ENCODE results near the gene SLC2A6. TPM values are rescaled to one million over a fixed set of nuclear protein-coding genes. Genes with fewer than 3 reads are reported as not detected.

Gene SLC2A6
- total RNA-seq, 1 donor: 25.3 TPM

DNA sequence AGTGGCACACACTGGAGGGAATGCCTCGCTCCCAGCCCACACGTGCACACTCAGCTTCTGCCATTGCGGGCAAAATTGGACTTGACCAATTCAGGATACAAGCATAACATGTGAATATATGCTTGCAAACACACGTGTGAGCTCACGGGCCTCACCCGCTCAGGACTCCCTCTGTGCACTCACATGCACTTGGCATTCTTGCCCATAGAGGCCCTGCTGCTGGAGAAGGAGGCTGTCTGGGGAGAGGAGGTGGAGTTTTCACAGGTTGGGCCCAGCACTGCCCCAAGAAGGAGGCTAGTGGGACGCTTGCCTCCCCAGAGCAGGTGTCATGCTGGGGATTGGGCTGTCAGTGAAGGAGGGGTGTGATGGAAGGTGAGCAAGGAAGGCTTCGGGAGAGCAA lies 44.2 kb upstream of the SLC2A6 start:
- DNase-seq (ENCODE audit: insufficient read length, low spot score, missing footprints): peak; percentile 22
- Histone ChIP-seq H3K4me3 (ENCODE audit: insufficient read depth, low read length) (no peak overlapping the region), H3K4me2 (ENCODE audit: insufficient read depth, low read length) (no peak overlapping the region), H3K27me3 (ENCODE audit: insufficient read depth, low read length) (peaks cover 41% of the 10 kb centered on the region), H3K27ac (ENCODE audit: low read depth, low read length) (no peak overlapping the region), H2AFZ (ENCODE audit: low read length) (no peak overlapping the region), H3K9me3 (ENCODE audit: low read depth, low read length) (no peaks in the 10 kb centered on the region), H4K20me1 (ENCODE audit: insufficient read depth, low read length) (no peaks in the 10 kb centered on the region), H3K79me2 (ENCODE audit: insufficient read depth, low read length) (no peaks in the 10 kb centered on the region), H3K4me1 (ENCODE audit: insufficient read depth, low read length) (no peaks in the 10 kb centered on the region), H3K36me3 (ENCODE audit: insufficient read depth, low read length) (no peaks in the 10 kb centered on the region)
- TF ChIP-seq, protein P1, sequence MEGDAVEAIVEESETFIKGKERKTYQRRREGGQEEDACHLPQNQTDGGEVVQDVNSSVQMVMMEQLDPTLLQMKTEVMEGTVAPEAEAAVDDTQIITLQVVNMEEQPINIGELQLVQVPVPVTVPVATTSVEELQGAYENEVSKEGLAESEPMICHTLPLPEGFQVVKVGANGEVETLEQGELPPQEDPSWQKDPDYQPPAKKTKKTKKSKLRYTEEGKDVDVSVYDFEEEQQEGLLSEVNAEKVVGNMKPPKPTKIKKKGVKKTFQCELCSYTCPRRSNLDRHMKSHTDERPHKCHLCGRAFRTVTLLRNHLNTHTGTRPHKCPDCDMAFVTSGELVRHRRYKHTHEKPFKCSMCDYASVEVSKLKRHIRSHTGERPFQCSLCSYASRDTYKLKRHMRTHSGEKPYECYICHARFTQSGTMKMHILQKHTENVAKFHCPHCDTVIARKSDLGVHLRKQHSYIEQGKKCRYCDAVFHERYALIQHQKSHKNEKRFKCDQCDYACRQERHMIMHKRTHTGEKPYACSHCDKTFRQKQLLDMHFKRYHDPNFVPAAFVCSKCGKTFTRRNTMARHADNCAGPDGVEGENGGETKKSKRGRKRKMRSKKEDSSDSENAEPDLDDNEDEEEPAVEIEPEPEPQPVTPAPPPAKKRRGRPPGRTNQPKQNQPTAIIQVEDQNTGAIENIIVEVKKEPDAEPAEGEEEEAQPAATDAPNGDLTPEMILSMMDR (IDR thresholded peaks at IDR 0.05; ENCODE audit: extremely low read depth, low read depth, low read length): no peak

DNA sequence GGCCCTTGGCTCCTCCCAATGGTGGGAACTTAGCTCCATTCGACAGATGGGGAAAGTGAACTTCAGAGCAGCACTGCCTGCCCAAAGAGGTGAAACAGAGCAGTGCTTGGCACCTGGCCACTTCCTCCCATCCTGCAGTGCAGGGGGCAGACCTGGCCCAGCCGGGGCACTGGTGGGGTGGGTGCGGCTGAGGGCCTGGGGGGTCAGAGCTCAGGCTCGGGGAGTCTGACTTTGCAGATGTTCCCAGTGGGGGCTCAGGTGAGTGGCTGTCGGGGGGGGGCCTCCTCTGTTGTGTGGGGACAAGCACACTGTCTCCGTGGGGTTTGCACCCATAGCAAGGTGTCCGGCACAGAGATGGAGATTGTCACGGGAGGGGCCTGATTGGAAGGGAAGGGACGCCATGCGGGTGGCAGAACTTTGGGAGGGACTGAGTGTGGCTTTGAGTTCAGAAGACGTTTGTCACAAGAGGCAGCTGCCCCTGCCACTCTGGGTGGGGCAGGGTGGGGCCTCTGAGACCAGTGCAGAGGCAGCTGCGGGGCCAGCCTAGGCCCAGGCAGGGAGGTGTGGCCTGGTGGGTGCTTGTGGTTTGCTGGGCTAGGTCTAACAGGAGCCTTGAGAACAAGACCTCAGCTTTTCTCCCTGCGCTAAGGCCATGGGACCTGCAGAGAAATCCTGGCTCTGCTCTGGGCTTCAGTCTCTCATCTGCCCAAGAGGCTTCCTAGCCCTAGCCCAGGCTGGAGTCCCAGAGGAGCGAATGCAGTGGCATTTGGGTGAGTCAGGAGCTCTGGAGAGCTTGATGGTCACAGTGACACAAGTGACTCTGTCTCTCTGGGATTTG lies 43.4 kb upstream of the SLC2A6 start:
- H3K9me3 ChIP-seq (ENCODE audit: low read depth, low read length): no peaks in the 10 kb centered on the region
- peaks cover 33% of the 10 kb centered on the region for H3K27me3 ChIP-seq (ENCODE audit: insufficient read depth, low read length)
- no peak overlapping the region for H3K27ac ChIP-seq (ENCODE audit: low read depth, low read length)
- no peak overlapping the region for H3K4me3 ChIP-seq (ENCODE audit: insufficient read depth, low read length)
- H3K36me3 ChIP-seq (ENCODE audit: insufficient read depth, low read length): no peaks in the 10 kb centered on the region
- H3K79me2 ChIP-seq (ENCODE audit: insufficient read depth, low read length): no peaks in the 10 kb centered on the region
- no peaks in the 10 kb centered on the region for H4K20me1 ChIP-seq (ENCODE audit: insufficient read depth, low read length)
- peak; percentile 19 for DNase-seq (ENCODE audit: insufficient read length, low spot score, missing footprints)
- TF ChIP-seq, protein P1 (IDR thresholded peaks at IDR 0.05; ENCODE audit: extremely low read depth, low read depth, low read length): no peak
- no peak overlapping the region for H3K4me2 ChIP-seq (ENCODE audit: insufficient read depth, low read length)
- H3K4me1 ChIP-seq (ENCODE audit: insufficient read depth, low read length): no peaks in the 10 kb centered on the region
- H2AFZ ChIP-seq (ENCODE audit: low read length): no peak overlapping the region

DNA sequence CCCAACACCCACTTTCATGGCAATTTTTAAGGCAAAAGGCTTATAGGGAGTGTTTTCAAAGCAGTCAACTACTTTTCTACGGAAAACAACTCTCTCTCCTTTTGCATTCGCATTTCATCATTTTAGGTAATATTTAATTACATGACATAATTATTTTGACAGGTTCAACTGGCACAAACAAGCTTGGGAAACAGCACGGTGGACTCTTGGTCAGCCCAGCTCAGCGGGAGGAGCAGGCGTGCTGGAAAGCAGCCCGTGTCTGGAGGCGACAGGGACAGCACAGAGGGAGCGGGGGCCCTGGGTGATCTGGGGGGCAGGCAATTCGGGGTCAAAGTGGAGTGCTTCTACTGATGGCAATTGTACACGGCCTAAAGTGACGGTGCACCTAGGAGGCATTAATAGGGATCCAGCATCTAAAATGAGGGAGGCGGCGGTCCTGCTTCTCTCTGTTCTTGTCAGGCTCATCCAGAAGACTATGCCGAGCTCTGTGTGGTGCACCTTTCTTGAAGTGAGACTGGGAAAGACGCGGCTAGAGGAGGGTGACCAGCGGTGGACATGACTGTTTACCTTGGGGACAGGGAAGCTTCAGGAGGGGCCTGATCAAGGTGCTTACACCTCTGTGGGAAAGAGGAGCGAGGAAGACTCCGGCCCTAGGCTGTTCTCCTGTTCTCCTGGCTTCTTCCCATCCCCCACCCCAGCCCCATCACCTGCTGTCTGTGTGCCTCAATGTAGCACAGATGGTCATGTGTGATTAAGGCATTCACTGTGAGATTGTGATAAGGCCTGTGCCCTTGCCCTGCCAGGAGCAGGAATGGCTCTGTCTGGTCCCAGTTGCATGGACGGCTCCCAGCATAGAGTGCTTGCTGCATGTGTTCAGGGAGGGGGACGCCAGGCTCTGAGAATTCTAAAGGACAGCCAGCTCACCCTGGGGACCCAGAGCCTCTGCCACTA lies 42.5 kb upstream of the SLC2A6 start:
- Histone ChIP-seq H3K79me2 (ENCODE audit: insufficient read depth, low read length) (no peaks in the 10 kb centered on the region), H3K27ac (ENCODE audit: low read depth, low read length) (no peak overlapping the region), H3K27me3 (ENCODE audit: insufficient read depth, low read length) (peaks cover 24% of the 10 kb centered on the region), H2AFZ (ENCODE audit: low read length) (no peak overlapping the region), H3K4me3 (ENCODE audit: insufficient read depth, low read length) (no peak overlapping the region), H4K20me1 (ENCODE audit: insufficient read depth, low read length) (no peaks in the 10 kb centered on the region), H3K4me1 (ENCODE audit: insufficient read depth, low read length) (no peaks in the 10 kb centered on the region), H3K9me3 (ENCODE audit: low read depth, low read length) (no peaks in the 10 kb centered on the region), H3K4me2 (ENCODE audit: insufficient read depth, low read length) (no peak overlapping the region), H3K36me3 (ENCODE audit: insufficient read depth, low read length) (no peaks in the 10 kb centered on the region)
- TF ChIP-seq, protein P1 (IDR thresholded peaks at IDR 0.05; ENCODE audit: extremely low read depth, low read depth, low read length): no peak
- DNase-seq (ENCODE audit: insufficient read length, low spot score, missing footprints): peak; percentile 56
